Prostate gland (tissue), 2 donors: ENCODE results near the gene MPV17L2. TPM values are rescaled to one million over a fixed set of nuclear protein-coding genes. Genes with fewer than 3 reads are reported as not detected.
"Not testable (repeated sequence)": the region's sequence is repeated elsewhere in the genome, so short reads cannot be mapped to it uniquely, and the experiment has no call there.

Experiments
- DNase-seq: peaks from one replicate; pipeline ENCODE4 v3.0.0-alpha.2; 2019; ENCODE audit warnings: low spot score
- H3K27ac ChIP-seq, 2 donors: fragments of 200-600 bp; sonication (generic); 2 replicates each; pipeline ENCODE4 v1.5.1; 2017 to 2019
- H3K27me3 ChIP-seq: fragments of 200-600 bp; sonication (generic); replicated peaks from 2 replicates; pipeline ENCODE4 v1.5.1; 2019; ENCODE audit not compliant: insufficient read depth
- H3K36me3 ChIP-seq, 2 donors: fragments of 200-600 bp; sonication (generic); 1 replicate in 1 of 2; 2 replicates in 1 of 2; pipeline versions ENCODE4 v1.5.1 to v1.8.1; 2017 to 2019
- H3K4me1 ChIP-seq: fragments of 200-600 bp; sonication (generic); replicated peaks from 2 replicates; pipeline ENCODE4 v1.5.1; 2019
- H3K4me3 ChIP-seq, 2 donors: fragments of 200-600 bp; sonication (generic); 2 replicates each; pipeline ENCODE4 v1.5.1; 2017 to 2019
- H3K9me3 ChIP-seq: fragments of 200-600 bp; sonication (generic); 2 replicates; pipeline ENCODE4 v1.5.1; 2017
- POLR2A ChIP-seq: fragments of 450-650 bp; IDR thresholded peaks from one replicate; pipeline ENCODE4 v1.6.1; 2016; ENCODE audit warnings: antibody characterized with exemption, mild to moderate bottlenecking
- POLR2AphosphoS5 ChIP-seq: sonication (generic); formaldehyde crosslinking; IDR thresholded peaks from one replicate; pipeline ENCODE4 v1.6.1; 2017; ENCODE audit warnings: antibody characterized with exemption
- WGBS: methylation state at CpG from one replicate; pipeline ENCODE4 v1.1.5; 2018; 5-methylcytosine and 5-hydroxymethylcytosine counted together
- intact Hi-C: fragments of 100-400 bp; cut with DNase I; formaldehyde crosslinking; loops from one replicate; pipeline ENCODE4 v1.14.2; 2022
- total RNA-seq, 2 donors: library from RNA; depleted of rRNA; stranded (reverse); fragments of >200 nt; gene quantifications; one replicate each; pipeline ENCODE4 v1.1.0, GENCODE V29; 2016
- TF ChIP-seq, protein P1 (sequence below), 4 experiments: fragments of 200-600 bp in 2 of 4; fragments of 450-650 bp in 2 of 4; sonication (generic) in 2 of 4; IDR thresholded peaks; 1 replicate in 3 of 4; 2 replicates in 1 of 4; pipeline ENCODE4 v1.5.1; 2016 to 2019; ENCODE audit warnings: antibody characterized with exemption in 4 of 4, mild to moderate bottlenecking in 2 of 4, moderate library complexity in 2 of 4

Gene MPV17L2
- total RNA-seq, 2 donors from 2014 or later, result 8.5 to 21.1 TPM

DNA sequence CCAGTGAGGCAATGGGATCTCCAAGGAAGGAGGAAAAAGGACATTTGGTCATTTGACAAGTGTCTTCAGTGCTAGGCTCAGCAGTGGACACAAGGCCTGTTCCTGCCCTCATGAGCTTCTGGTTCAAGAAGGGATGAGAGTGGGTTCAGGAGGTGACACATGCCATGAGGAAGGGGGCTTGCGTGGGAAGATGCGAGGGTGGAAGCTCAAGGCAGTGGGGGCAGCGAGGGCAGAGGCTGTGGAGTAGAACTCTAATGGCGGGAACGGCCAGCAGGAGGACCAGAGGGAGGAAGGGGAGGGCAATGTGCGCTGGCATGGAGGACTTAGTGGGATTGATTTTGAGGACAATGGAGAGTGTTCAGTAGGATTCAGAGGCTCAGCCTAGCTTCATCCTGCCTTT is 36.8 kb upstream of the MPV17L2 start:
- H3K27ac ChIP-seq, result peak overlapping the region; percentile 61 to 70

DNA sequence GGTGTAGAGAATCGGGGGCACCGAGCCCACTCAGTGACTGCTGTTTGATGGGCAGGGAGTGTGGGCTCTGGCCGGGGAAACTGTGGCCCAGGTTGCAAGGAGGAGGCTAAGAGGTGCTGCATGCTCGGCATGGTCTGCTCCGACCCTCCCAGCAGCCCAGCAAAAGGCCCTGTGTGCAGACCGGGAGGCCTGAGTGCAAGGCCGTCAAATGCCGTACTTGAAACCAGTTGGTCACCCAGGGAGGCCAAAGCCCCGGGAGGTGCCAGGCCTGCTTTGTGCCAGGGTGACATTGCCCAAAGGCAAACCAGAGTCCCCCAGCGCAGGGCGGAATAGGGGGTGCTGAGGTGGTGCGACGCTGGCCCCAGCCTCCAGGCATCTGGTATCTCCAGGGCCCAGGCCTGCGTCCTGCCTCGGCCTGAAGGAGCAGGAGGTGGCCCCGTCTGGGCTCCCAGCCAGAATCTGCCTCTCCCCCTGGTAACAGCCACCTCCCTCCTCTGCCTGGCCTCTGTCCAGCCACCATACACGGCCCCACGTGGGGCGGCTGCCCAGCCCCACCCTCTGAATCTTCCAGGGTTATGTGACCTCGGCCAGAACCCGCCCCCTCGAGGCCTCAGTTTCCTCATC is 36.1 kb upstream of the MPV17L2 start:
- TF ChIP-seq POLR2AphosphoS5 (peak; percentile 65), POLR2A (peak; percentile 38)
- TF ChIP-seq, protein P1, sequence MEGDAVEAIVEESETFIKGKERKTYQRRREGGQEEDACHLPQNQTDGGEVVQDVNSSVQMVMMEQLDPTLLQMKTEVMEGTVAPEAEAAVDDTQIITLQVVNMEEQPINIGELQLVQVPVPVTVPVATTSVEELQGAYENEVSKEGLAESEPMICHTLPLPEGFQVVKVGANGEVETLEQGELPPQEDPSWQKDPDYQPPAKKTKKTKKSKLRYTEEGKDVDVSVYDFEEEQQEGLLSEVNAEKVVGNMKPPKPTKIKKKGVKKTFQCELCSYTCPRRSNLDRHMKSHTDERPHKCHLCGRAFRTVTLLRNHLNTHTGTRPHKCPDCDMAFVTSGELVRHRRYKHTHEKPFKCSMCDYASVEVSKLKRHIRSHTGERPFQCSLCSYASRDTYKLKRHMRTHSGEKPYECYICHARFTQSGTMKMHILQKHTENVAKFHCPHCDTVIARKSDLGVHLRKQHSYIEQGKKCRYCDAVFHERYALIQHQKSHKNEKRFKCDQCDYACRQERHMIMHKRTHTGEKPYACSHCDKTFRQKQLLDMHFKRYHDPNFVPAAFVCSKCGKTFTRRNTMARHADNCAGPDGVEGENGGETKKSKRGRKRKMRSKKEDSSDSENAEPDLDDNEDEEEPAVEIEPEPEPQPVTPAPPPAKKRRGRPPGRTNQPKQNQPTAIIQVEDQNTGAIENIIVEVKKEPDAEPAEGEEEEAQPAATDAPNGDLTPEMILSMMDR (IDR thresholded peaks at IDR 0.05), result no peak
- H3K9me3 ChIP-seq, result no peaks in the 10 kb centered on the region
- DNase-seq, result peak; percentile 88
- H3K4me3 ChIP-seq, result no peak overlapping the region
- peak overlapping the region; percentile 61 to 70 for H3K27ac ChIP-seq
- 24% methylated on average over 21 of the region's 22 CpGs for WGBS
- no peaks in the 10 kb centered on the region for H3K27me3 ChIP-seq
- H3K36me3 ChIP-seq, result no peaks in the 10 kb centered on the region
- peaks cover 21% of the 10 kb centered on the region for H3K4me1 ChIP-seq
- intact Hi-C loops, result loop anchor here (10.0 kb wide), 1 partner anchor 152 kb away; the partner anchor contains the start of gene ARRDC2

More for the DNA sequence above, 36.8 kb upstream of the MPV17L2 start:
- no peak for DNase-seq
- TF ChIP-seq POLR2A, result no peak
- TF ChIP-seq, protein P1 (IDR thresholded peaks at IDR 0.05), result no peak
- no peak for TF ChIP-seq POLR2AphosphoS5
- H3K9me3 ChIP-seq, result no peaks in the 10 kb centered on the region
- WGBS, result 86% methylated on average over 6 of the region's 6 CpGs
- H3K27me3 ChIP-seq, result no peaks in the 10 kb centered on the region
- intact Hi-C loops, result loop anchor here (10.0 kb wide), 1 partner anchor 151 kb away; the partner anchor contains the start of gene ARRDC2
- H3K4me3 ChIP-seq, result no peak overlapping the region
- H3K4me1 ChIP-seq, result peaks cover 21% of the 10 kb centered on the region
- H3K36me3 ChIP-seq, result no peaks in the 10 kb centered on the region

DNA sequence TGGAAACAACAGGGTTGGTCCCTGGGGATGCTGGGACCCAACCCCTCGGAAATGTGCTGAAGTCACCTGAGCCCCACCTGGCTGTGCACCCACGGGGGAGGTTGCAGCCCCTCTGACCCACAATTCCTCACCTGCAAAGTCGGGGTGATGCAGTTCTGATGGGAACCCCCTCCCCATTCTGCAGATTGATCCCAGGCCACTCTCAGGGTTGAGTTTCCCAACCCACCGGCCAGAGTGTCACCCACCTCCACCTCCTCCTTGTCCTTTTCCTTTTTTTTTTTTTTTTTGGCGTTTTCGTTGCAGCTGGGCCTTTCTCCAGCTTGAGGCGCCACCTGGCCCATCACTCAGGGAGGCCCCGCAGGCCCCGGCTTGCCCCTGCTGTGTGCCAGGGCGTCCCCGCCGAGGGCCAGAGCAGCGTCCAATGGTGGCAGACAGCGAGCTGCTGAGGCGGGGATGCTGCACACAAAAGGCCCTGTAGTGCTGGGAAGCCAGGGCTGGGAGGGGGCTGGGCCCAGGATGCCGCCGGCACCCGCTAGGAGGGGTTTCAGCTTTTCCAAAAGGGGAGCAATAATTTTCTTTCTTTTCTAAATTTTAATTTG is 35.5 kb upstream of the MPV17L2 start:
- 35% methylated on average over 18 of the region's 18 CpGs for WGBS
- peak; percentile 72 for DNase-seq
- intact Hi-C loops, result loop anchor here (10.0 kb wide), 1 partner anchor 153 kb away; the partner anchor contains the start of gene ARRDC2
- peaks cover 21% of the 10 kb centered on the region for H3K4me1 ChIP-seq
- no peak for TF ChIP-seq POLR2AphosphoS5
- TF ChIP-seq POLR2A, result no peak
- TF ChIP-seq, protein P1 (IDR thresholded peaks at IDR 0.05), result peak in 1 of 4 experiments; percentile 31
- H3K27me3 ChIP-seq, result no peaks in the 10 kb centered on the region
- no peaks in the 10 kb centered on the region for H3K36me3 ChIP-seq
- H3K9me3 ChIP-seq, result no peaks in the 10 kb centered on the region
- peak overlapping the region; percentile 61 to 70 for H3K27ac ChIP-seq
- H3K4me3 ChIP-seq, result no peak overlapping the region

DNA sequence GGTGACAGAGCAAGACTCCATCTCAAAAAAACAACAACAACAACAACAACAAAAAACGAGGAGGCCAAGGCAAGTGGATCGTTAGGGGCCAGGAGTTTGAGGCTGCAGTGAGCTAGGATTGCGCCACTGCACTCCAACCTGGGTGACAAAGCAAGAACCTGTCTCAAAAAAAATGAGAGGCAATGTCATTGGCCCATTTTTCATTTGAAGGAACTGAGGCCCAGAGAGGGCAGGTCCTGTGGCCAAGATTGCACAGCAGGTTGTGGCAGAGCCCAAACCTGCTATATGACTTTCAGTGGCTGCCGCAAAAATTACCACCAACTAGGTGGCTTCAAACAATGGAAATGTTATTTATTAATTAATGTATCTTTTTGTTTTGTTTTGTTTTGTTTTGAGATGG is 34.6 kb upstream of the MPV17L2 start:
- Histone ChIP-seq H3K9me3 (no peaks in the 10 kb centered on the region), H3K36me3 (peaks cover 0 to 7% of the 10 kb centered on the region in 2 donors), H3K4me3 (no peak overlapping the region), H3K27ac (no peak overlapping the region), H3K4me1 (peaks cover 21% of the 10 kb centered on the region), H3K27me3 (no peaks in the 10 kb centered on the region)
- DNase-seq, result no peak
- TF ChIP-seq POLR2A, result no peak
- TF ChIP-seq, protein P1 (IDR thresholded peaks at IDR 0.05), result no peak
- TF ChIP-seq POLR2AphosphoS5, result no peak
- intact Hi-C loops, result loop anchor here (10.0 kb wide), 1 partner anchor 154 kb away; the partner anchor contains the start of gene ARRDC2
- WGBS, result 66% methylated on average over 4 of the region's 4 CpGs

DNA sequence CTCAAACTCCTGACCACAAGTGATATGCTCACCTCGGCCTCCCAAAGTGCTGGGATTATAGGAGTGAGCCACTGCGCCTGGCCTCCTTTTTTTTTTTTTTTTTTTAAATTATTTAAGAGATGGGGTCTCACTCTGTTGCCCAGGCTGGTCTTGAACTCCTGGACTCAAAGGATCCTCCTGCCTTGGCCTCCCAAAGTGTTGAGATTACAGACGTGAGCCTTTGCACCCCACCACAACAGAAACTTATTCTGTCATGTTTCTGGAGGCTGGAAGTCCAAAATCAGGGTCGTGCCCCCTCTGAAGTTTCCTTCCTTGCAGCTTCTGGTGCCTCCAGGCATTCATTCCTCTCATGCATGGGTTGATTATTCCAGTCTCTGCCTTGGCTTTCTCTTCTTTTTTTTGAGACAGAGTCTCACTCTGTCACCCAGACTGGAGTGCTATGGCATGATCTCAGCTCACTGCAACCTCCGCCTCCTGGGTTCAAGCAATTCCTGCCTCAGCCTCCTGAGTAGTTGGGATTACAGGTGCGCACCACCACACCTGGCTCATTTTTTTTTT is 33.9 kb upstream of the MPV17L2 start:
- not testable (repeated sequence) for H3K9me3 ChIP-seq, DNase-seq, H3K36me3 ChIP-seq, H3K27ac ChIP-seq, H3K4me3 ChIP-seq, H3K27me3 ChIP-seq
- WGBS, result 91% methylated on average over 6 of the region's 6 CpGs
- intact Hi-C loops, result loop anchor here (10.0 kb wide), 1 partner anchor 154 kb away; the partner anchor contains the start of gene ARRDC2
- peaks cover 21% of the 10 kb centered on the region for H3K4me1 ChIP-seq
